ENCODE results near the gene CRACR2A. TPM values are rescaled to one million over a fixed set of nuclear protein-coding genes. Genes with fewer than 3 reads are reported as not detected.

Gene CRACR2A
- total RNA-seq, 1 donor from 2014 or later: 4.7 TPM

DNA sequence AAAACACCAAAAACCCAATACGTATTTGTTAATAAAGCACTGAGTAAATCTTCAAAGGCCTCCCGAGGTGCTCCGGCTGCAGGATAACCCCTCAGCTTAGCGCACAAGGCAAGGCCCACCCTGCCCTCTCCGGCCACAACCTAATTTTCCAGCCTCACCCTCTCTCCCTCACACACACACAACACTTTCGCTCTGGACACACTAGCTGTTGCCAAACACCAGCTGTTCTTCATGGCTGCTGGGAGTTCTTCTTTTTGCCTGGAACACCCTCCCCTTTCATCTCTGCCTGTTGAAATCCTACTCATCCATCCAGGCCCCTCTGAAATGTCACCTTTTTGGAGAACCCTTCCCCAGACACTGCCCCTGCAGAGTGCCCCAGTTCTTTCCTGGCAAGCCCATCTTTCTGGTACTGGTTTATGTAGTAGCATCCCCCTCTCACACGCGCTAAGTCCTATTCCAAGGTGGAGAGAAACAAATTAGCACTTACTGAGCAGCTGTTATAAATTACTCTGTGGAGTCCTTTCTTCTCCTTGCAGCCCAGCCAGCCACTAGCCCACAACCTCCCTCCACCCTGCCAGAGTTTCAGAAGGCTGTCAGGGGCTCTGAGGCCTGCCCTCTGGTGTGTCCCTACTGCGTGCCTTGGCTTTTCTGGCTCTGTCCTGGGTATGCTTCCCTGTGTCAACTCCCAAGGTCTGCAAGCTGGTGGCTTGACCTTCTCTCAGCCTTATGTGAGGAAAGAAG lies 805 bp upstream of the CRACR2A start:
- DNase-seq (ENCODE audit: low spot score): no peak

DNA sequence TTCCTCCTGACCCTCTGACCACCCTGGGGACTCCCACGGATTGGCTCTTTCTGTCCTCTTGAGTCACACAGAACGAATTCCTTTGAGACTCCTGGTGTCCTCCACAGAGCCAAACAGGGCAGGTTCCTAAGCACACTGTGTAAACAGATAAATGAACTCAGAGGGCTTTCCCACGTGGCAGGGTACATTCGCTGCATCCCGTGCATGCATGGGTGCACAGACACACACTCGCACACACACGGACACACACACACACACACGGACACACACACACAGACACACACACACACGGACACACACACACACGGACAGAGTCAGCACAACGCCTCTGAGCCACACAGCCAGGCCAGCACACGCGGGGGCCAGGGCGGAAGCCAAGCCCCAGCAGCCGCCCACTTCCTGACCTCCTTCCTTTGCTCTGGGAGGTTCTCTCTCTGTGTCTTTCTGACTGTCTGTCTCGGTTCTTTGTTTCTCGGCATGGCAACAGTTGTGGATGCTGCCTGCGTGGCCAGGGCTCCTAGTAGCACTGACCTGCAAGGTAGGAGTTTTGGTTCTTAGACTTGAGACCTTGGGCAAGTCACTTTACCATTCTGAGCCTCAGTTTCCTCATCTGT lies 706 bp downstream of the CRACR2A start:
- DNase-seq (ENCODE audit: low spot score): no peak

GRCh38 chr12:3751151-3752095 lies 1.5 kb downstream of the CRACR2A start:
- no peak for DNase-seq (ENCODE audit: low spot score)

- DNase-seq (ENCODE audit: low spot score): no peak
Observed at GRCh38 chr12:3750616-3751015, 2.3 kb downstream of the CRACR2A start.

DNA sequence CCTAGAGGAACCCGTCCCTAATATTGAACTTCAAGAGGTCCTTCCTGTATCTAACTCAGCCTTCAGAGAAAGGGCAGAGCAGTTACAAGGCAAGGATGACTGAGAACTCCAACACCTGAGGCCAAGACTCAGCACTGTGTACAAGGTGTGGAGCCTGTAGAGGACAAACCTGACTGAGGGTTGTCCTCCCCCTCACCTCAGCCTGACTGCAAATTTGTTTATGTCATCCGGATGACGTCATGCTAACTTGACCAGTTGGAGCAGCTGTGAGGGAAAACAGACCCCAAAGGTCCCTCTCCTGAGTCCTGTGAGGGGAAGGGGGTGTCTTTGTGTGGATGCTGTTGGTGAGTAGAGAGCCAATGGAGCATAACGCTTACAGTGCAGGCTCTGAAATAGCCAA lies 4.3 kb downstream of the CRACR2A start:
- no peak for DNase-seq (ENCODE audit: low spot score)

- no peak for DNase-seq (ENCODE audit: low spot score)
Observed at GRCh38 chr12:3747976-3748619, 4.8 kb downstream of the CRACR2A start.

- no peak for DNase-seq (ENCODE audit: low spot score)
Observed at GRCh38 chr12:3747543-3747942, 5.4 kb downstream of the CRACR2A start.

DNA sequence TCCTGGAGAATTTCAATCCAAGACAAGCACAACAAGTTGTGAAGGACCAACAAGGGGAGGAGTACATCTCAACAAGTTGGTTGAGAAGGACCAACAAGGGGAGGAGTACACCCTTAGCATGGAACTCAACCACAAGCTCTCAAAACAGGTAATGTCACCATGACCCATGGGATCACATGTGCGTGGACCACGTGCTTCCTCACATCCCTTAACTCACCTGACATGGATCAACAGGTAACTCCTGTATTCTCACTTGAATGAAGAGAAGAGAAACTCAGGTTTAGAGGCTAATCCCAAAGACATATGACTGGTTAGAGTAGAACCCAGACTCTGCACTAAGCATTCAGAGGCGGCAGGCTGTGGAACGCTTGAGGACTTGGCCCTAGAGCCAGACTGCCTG lies 6.2 kb downstream of the CRACR2A start:
- DNase-seq (ENCODE audit: low spot score): no peak

- no peak for DNase-seq (ENCODE audit: low spot score)
Observed at GRCh38 chr12:3745152-3745551, 7.8 kb downstream of the CRACR2A start.

DNA sequence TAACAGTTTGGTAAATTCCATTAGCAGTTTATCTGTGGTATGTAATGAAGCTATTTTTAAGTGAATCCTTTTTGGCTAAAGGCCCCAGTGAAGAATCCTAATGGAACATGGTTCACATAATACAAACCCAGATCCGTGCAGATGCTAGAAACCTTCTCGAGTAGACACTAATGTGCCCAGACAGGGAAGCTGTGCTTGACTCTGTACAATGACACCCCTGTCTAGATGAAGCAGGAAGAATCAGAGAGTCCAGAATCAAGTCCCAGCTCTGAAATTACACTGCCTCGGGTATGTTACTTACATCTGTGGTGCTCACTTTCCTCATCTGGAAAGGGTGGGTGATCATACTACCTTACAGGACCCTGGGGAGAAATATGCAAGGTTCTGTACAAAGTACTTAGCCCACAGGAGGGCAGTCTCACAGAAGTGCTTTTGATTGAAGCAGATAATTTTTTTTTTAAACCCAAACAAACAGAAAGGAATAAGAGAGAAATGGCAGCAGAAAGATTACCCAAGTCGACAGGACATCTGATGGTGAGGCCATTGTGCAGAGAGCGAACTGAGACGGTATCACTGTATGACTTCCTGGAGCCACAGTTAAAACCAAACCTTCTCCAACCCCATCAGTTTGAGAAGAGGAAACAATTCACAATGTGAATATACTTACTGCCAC lies 8.5 kb downstream of the CRACR2A start:
- DNase-seq (ENCODE audit: low spot score): no peak

DNA sequence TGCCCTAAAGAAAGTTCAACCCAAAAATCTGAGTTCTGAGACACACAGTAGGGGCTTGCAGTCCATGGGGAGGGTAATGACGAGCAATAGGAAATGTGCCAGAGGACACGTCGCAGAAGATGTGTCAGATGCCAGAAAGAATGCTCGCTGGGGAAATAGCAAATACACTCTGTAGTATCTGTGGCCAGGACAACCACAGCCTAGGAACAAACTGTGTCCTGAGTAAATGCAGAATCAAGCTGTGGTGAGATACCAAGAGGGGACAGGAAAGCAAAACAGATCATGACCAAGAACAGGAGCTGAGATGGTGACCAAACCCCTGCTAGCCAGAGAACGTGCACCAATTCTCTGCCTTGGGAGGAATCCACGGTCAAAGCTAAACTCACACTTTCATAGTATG lies 9.1 kb downstream of the CRACR2A start:
- DNase-seq (ENCODE audit: low spot score): no peak

DNA sequence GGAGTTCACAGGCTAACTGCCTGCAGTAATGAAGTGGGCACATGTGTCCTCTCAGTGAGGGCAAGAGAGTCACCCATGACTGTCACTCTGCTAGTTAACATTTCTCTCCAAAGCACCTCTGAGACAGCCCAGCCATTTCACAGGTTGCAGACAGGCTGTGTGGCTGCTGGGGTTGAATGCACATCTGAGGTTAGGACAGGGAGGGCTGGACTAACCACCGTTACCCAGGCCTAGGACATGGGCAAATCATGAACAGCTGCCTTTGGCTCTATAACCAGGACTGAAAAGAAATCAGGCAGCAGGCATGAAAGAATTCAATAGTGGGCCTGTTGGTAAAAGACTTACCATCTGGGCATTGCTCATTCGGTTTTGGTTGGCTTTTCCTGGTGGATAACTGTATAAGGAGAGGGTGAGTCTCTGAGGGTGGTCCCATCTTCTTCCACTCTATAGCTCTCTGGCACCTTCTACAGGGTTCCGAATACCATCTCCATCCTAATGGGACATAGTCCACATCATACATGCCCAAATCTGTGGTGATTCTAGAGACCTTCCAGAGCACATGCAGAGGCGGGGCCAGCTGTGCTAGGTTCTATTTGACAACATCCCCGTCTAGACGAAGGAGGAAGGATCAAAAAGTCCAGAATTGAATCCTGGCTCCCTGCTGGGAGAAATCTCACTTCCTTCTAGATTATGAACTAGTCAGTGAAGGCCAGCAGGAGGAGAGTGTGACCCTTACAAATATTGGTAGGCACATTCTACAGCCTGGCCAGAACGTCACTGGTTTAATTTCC lies 10.8 kb downstream of the CRACR2A start:
- no peak for DNase-seq (ENCODE audit: low spot score)

DNA sequence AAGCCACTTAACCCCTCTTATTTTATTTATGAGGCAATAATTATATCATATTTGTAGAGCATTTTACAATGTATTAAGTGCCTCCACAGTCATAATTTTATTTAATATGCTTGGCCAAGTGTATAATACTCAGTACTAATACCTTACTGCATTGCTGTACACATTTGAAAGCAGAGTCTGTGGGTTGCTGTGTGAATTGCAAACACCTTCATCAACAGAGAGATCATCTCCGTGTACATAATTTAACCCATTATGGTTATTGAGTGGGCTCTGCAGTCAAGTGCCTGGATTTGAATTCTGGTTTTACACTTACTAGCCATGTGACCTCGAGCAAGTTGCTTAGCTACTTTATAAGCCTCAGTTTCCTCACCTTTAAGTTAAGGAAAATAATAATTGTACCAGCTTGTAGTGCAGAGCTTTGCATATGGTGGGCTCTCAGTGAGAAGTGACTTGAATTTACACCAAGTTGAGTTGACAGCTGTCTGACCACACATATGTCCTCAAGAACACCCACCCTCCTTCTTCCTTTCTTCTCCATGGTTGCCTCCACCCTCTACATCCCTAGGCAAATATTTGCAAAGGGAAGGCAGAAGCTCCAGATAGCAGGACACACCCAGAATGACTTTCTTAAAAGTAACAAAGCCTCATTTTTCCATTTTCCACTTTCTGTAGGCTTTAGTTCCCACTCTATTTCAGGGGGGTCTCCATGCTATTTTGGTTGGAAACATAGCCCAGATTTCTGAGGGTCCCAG lies 12.3 kb downstream of the CRACR2A start:
- no peak for DNase-seq (ENCODE audit: low spot score)

GRCh38 chr12:3735432-3735831 lies 17.5 kb downstream of the CRACR2A start:
- no peak for DNase-seq (ENCODE audit: low spot score)

- DNase-seq (ENCODE audit: low spot score): no peak
Observed at GRCh38 chr12:3732901-3733300, 20.0 kb downstream of the CRACR2A start.

- DNase-seq (ENCODE audit: low spot score): no peak
Observed at GRCh38 chr12:3730111-3730510, 22.8 kb downstream of the CRACR2A start.

DNA sequence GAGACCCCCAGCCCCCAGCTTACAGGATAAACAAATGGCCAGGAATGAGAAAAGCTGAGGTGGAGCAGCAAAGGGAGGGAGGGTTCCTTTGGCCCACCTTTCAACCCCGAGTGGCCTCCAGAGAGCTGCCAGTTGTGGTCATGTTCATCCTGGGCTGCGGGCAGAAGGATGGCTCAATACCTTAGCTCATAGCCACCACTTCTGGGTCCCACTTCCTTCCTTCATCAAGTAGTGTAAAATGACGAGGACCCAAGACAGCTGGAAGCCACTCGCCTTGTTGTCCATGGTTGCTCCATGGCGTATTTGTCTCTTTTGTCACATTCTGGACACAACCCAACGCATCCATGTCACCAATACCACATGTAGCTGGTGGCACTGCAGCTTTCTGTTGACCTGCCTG lies 24.2 kb downstream of the CRACR2A start:
- DNase-seq (ENCODE audit: low spot score): no peak

DNA sequence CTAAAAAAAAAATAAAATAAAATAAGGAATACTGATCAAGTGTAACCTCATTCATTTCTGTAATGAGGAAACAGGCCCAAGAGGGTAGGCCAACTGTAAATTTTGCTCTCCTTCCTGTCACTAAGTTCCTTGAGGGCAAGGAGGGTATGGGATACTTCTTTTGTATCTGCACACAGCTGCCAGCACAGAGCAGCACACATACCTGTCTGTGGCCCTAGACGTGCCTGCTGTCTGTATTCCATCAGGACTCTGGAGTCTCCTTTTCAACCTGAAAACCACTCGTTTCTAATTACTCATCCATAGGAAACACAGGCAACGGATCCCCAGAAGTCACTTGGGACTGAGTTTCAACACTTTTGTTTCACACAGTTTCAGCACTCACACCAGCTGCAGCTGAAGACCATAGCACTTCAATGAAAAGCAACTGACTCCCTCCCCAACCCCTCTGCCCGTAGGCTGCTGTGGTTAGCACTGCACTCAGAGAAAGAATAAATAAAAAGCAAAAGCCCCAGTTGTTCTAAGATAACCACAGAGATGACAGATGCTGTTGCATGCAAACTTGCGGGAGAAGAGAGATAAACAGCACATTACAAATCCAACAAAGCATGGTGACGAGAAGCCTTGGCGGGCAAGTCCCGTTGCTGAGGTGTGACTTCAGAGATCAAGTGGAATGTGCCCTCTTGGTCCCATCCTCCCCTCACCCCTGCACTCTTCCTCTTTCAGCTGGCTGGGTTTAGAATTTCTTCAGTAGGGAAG lies 24.9 kb downstream of the CRACR2A start:
- no peak for DNase-seq (ENCODE audit: low spot score)

- DNase-seq (ENCODE audit: low spot score): no peak
Observed at GRCh38 chr12:3727354-3727753, 25.6 kb downstream of the CRACR2A start.
